Measurements from ENCODE around the gene KCNG2. TPM values are rescaled to one million over a fixed set of nuclear protein-coding genes. Genes with fewer than 3 reads are reported as not detected.

The KCNG2 gene
- polyA plus RNA-seq, 1 experiment = 0.38 TPM

- no peak for TF ChIP-seq CTCF (IDR thresholded peaks at IDR 0.05; ENCODE audit: low read depth, low read length)
- Histone ChIP-seq H3K27me3 (ENCODE audit: control insufficient read depth, insufficient read depth, low read length) (peaks cover 18% of the 10 kb centered on the region), H3K4me3 (ENCODE audit: low read depth, low read length) (no peak overlapping the region), H3K9me3 (ENCODE audit: control insufficient read depth, insufficient read depth, low read length) (peaks cover 3% of the 10 kb centered on the region; the same call in 1 of the 2 replicates), H3K27ac (ENCODE audit: low read depth, low read length) (no peak overlapping the region)
- DNase-seq (ENCODE audit: low read depth, low spot score) = no peak
- ChIA-PET CTCF (no interaction called here), POLR2A (no interaction called here)
Measured at GRCh38 chr18:79792988-79793355, 4.8 kb upstream of the KCNG2 start.

- Histone ChIP-seq H3K4me3 (ENCODE audit: low read depth, low read length) (no peak overlapping the region), H3K9me3 (ENCODE audit: control insufficient read depth, insufficient read depth, low read length) (peaks cover 7% of the 10 kb centered on the region; the same call in 1 of the 2 replicates), H3K27ac (ENCODE audit: low read depth, low read length) (no peak overlapping the region), H3K27me3 (ENCODE audit: control insufficient read depth, insufficient read depth, low read length) (peaks cover 30% of the 10 kb centered on the region)
- DNase-seq (ENCODE audit: low read depth, low spot score) = no peak
- ChIA-PET POLR2A (no interaction called here), CTCF (no interaction called here)
- no peak for TF ChIP-seq CTCF (IDR thresholded peaks at IDR 0.05; ENCODE audit: low read depth, low read length)
Measured at GRCh38 chr18:79794846-79795245, 2.9 kb upstream of the KCNG2 start.

- CTCF ChIA-PET = no interaction called here
- POLR2A ChIA-PET = no interaction called here
- no peak overlapping the region for H3K27ac ChIP-seq (ENCODE audit: low read depth, low read length)
- TF ChIP-seq CTCF (IDR thresholded peaks at IDR 0.05; ENCODE audit: low read depth, low read length) = no peak
- peaks cover 36% of the 10 kb centered on the region for H3K27me3 ChIP-seq (ENCODE audit: control insufficient read depth, insufficient read depth, low read length)
- H3K9me3 ChIP-seq (ENCODE audit: control insufficient read depth, insufficient read depth, low read length) = peaks cover 11% of the 10 kb centered on the region; the same call in 1 of the 2 replicates
- DNase-seq (ENCODE audit: low read depth, low spot score) = no peak
- H3K4me3 ChIP-seq (ENCODE audit: low read depth, low read length) = no peak overlapping the region
Measured at GRCh38 chr18:79795446-79795845, 2.3 kb upstream of the KCNG2 start.

GRCh38 chr18:79796016-79796415 lies 1.7 kb upstream of the KCNG2 start:
- Histone ChIP-seq H3K9me3 (ENCODE audit: control insufficient read depth, insufficient read depth, low read length) (peaks cover 11% of the 10 kb centered on the region; the same call in 1 of the 2 replicates), H3K27ac (ENCODE audit: low read depth, low read length) (no peak overlapping the region), H3K4me3 (ENCODE audit: low read depth, low read length) (no peak overlapping the region), H3K27me3 (ENCODE audit: control insufficient read depth, insufficient read depth, low read length) (peaks cover 39% of the 10 kb centered on the region)
- DNase-seq (ENCODE audit: low read depth, low spot score) = no peak
- no peak for TF ChIP-seq CTCF (IDR thresholded peaks at IDR 0.05; ENCODE audit: low read depth, low read length)
- ChIA-PET POLR2A (no interaction called here), CTCF (no interaction called here)

GRCh38 chr18:79796531-79797405 lies 970 bp upstream of the KCNG2 start:
- no peak overlapping the region for H3K4me3 ChIP-seq (ENCODE audit: low read depth, low read length)

More at GRCh38 chr18:79796531-79797405, 970 bp upstream of the KCNG2 start:
- H3K27me3 ChIP-seq (ENCODE audit: control insufficient read depth, insufficient read depth, low read length) = peaks cover 39% of the 10 kb centered on the region
- ChIA-PET CTCF (no interaction called here), POLR2A (no interaction called here)
- H3K9me3 ChIP-seq (ENCODE audit: control insufficient read depth, insufficient read depth, low read length) = peaks cover 11% of the 10 kb centered on the region; the same call in 1 of the 2 replicates
- H3K27ac ChIP-seq (ENCODE audit: low read depth, low read length) = no peak overlapping the region
- no peak for DNase-seq (ENCODE audit: low read depth, low spot score)
- TF ChIP-seq CTCF (IDR thresholded peaks at IDR 0.05; ENCODE audit: low read depth, low read length) = no peak

All from AG04450 (cell line).